Measurements from ENCODE around the gene HUWE1.
A peak's percentile ranks its signal among the peaks of the same experiment; 100 is the strongest.

DNA sequence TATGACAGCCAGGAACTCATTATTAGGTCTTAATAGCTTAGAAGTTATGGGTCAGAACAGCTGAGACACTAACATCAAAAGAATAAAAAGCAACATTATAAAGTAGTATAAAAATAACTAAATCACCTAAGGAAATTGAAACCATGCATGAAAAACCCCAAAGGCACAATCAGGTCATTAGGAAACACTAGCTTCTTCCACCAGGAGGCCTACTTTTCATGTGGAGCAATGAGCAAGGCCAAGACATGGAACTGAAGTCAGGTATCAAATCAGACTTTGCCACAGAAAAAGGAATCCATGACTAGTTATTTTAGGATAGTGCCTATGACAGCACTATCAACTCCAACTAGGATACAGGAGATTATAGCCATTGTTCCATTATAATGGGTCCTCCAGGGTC, 7.9 kb downstream of the HUWE1 start:
- TF ChIP-seq CTCF (IDR thresholded peaks at IDR 0.05), result peak in 2 of 6 experiments; percentile 9 to 10
- TF ChIP-seq POLR2A (IDR thresholded peaks at IDR 0.05), result no peak

Measured in adrenal gland (tissue), 5 donors.